Kidney (tissue), 14 donors: ENCODE measurements around the gene LCOR. TPM values are rescaled to one million over a fixed set of nuclear protein-coding genes. Genes with fewer than 3 reads are reported as not detected.

Source experiments
- DNase-seq, 5 donors: peaks; one replicate each; pipeline ENCODE4 v3.0.0-alpha.2; 2013 to 2020
- FAIRE-seq: peaks from 2 replicates; lab custom pipeline; 2012; peaks lifted over from hg19 to GRCh38; lab: Jason Lieb, UNC
- H3K27ac ChIP-seq, 2 donors: one replicate each; pipeline ENCODE4 v1.7.0; 2013; ENCODE audit warnings: low read depth in 2 of 2, low read length in 2 of 2, inconsistent platforms in 1 of 2
- H3K27me3 ChIP-seq: one replicate; pipeline ENCODE4 v1.7.1; 2013; ENCODE audit warnings: low read length, inconsistent platforms; ENCODE audit not compliant: control insufficient read depth, insufficient read depth
- H3K36me3 ChIP-seq, 3 donors: one replicate each; pipeline versions ENCODE4 v1.7.0 to v1.7.1; 2013; ENCODE audit warnings: low read length in 3 of 3, control low read depth in 1 of 3, inconsistent platforms in 1 of 3; ENCODE audit not compliant: insufficient read depth in 3 of 3, control insufficient read depth in 2 of 3
- H3K4me1 ChIP-seq, 3 donors: one replicate each; pipeline versions ENCODE4 v1.7.0 to v1.7.1; 2013; ENCODE audit warnings: low read length in 3 of 3, inconsistent platforms in 1 of 3, low read depth in 1 of 3; ENCODE audit not compliant: control insufficient read depth in 2 of 3, insufficient read depth in 2 of 3
- H3K4me3 ChIP-seq, 3 donors: one replicate each; pipeline versions ENCODE4 v1.7.0 to v1.8.1; 2013; ENCODE audit warnings: low read length in 3 of 3, control low read depth in 1 of 3, inconsistent platforms in 1 of 3
- H3K9ac ChIP-seq, 3 donors: one replicate each; pipeline versions ENCODE4 v1.7.0 to v1.7.1; 2013; ENCODE audit warnings: low read length in 3 of 3, control low read depth in 1 of 3, inconsistent platforms in 1 of 3
- H3K9me3 ChIP-seq, 3 donors: one replicate each; pipeline versions ENCODE4 v1.7.0 to v1.7.1; 2013; ENCODE audit warnings: low read length in 3 of 3, control low read depth in 1 of 3, inconsistent platforms in 1 of 3; ENCODE audit not compliant: control insufficient read depth in 2 of 3, insufficient read depth in 1 of 3
- CTCF ChIP-seq: IDR thresholded peaks from 3 replicates; pipeline ENCODE4 v1.5.1; 2012; ENCODE audit warnings: mild to moderate bottlenecking, moderate library complexity, borderline replicate concordance; ENCODE audit not compliant: insufficient read depth; ENCODE audit errors: extremely low read depth
- intact Hi-C: fragments of 100-400 bp; cut with DNase I; formaldehyde crosslinking; loops from one replicate; pipeline ENCODE4 v1.11.1; 2022
- polyA plus RNA-seq: library from polyadenylated mRNA; stranded (reverse); fragments of 350-450 nt; fragmentation: Illumina TruSeq; extraction: RNeasy Lipid Tissue Mini Kit (QIAGEN cat#74804); gene quantifications from one replicate; pipeline ENCODE4 v1.2.3, GENCODE V29; 2014; ENCODE audit warnings: low read depth, low replicate concordance; ENCODE audit not compliant: insufficient read depth
- total RNA-seq: library from RNA; stranded (reverse); fragmentation: NEBNext Ultra II Directional; extraction: Animal tissue kit (Norgen Biotek cat#: 25700); gene quantifications from one replicate; pipeline ENCODE4 v1.2.1, GENCODE V29; 2021
- donor health status: control.
- donor health status: control.
- donor health status: control.
- donor health status: control.
- donor health status: control.
- donor health status: DM: yes; HTN: yes; CAD: no.
- donor health status: Normal renal cell carcinoma (clear cell type).

Gene LCOR
- total and polyA plus RNA-seq, 2 donors from 2014 or later = 2.8 to 48.5 TPM

GRCh38 chr10:97002670-97003069 lies 170.6 kb downstream of the LCOR start:
- no peaks in the 10 kb centered on the region for H3K4me1 ChIP-seq
- FAIRE-seq (no peak), DNase-seq (peak in 1 of 5 donors; percentile 60)
- H3K4me3 ChIP-seq = no peak overlapping the region
- no peaks in the 10 kb centered on the region for H3K36me3 ChIP-seq
- H3K27ac ChIP-seq = no peak overlapping the region
- peaks cover 0 to 3% (median 0%) of the 10 kb centered on the region in 3 donors for H3K9me3 ChIP-seq
- H3K27me3 ChIP-seq = no peaks in the 10 kb centered on the region
- TF ChIP-seq CTCF = no peak
- no peak overlapping the region for H3K9ac ChIP-seq
- intact Hi-C loops = no loop called here

GRCh38 chr10:97003151-97003803 lies 171.2 kb downstream of the LCOR start:
- no peak for TF ChIP-seq CTCF
- Histone ChIP-seq H3K27me3 (no peaks in the 10 kb centered on the region), H3K4me1 (no peaks in the 10 kb centered on the region), H3K9me3 (peaks cover 0 to 5% (median 0%) of the 10 kb centered on the region in 3 donors), H3K36me3 (no peaks in the 10 kb centered on the region), H3K27ac (no peak overlapping the region), H3K4me3 (no peak overlapping the region), H3K9ac (no peak overlapping the region)
- FAIRE-seq (no peak), DNase-seq (no peak)
- intact Hi-C loops = no loop called here

GRCh38 chr10:97003804-97004201 lies 171.7 kb downstream of the LCOR start:
- Histone ChIP-seq H3K9me3 (peaks cover 0 to 5% (median 0%) of the 10 kb centered on the region in 3 donors), H3K27me3 (no peaks in the 10 kb centered on the region), H3K9ac (no peak overlapping the region), H3K4me1 (no peaks in the 10 kb centered on the region), H3K36me3 (no peaks in the 10 kb centered on the region), H3K4me3 (no peak overlapping the region), H3K27ac (no peak overlapping the region)
- no peak for FAIRE-seq
- DNase-seq = peak in 1 of 5 donors; percentile 61
- TF ChIP-seq CTCF = no peak
- intact Hi-C loops = no loop called here
